Glutamatergic neuron (in vitro differentiated cells): ENCODE measurements around the gene NUMBL. TPM values are rescaled to one million over a fixed set of nuclear protein-coding genes. Genes with fewer than 3 reads are reported as not detected.
A peak's percentile ranks its signal among the peaks of the same experiment; 100 is the strongest.

Experiments
- DNase-seq: peaks from one replicate; pipeline ENCODE4 v3.0.0; 2022
- H3K27ac Mint-ChIP-seq: one replicate; pipeline ENCODE4 v1.8.0; 2020; ENCODE audit warnings: mild to moderate bottlenecking, mixed read lengths, inconsistent platforms; ENCODE audit not compliant: unreplicated experiment
- H3K27me3 Mint-ChIP-seq: one replicate; pipeline ENCODE4 v1.8.0; 2020; ENCODE audit warnings: mild to moderate bottlenecking, moderate library complexity, mixed read lengths, inconsistent platforms; ENCODE audit not compliant: unreplicated experiment
- H3K36me3 Mint-ChIP-seq: one replicate; pipeline ENCODE4 v1.8.0; 2020; ENCODE audit warnings: mild to moderate bottlenecking, mixed read lengths, inconsistent platforms; ENCODE audit not compliant: unreplicated experiment
- H3K4me1 Mint-ChIP-seq: one replicate; pipeline ENCODE4 v1.8.0; 2020; ENCODE audit warnings: mild to moderate bottlenecking, low read depth, mixed read lengths, inconsistent platforms; ENCODE audit not compliant: unreplicated experiment
- H3K4me3 Mint-ChIP-seq: one replicate; pipeline ENCODE4 v1.8.0; 2020; ENCODE audit warnings: mild to moderate bottlenecking, mixed read lengths, inconsistent platforms; ENCODE audit not compliant: unreplicated experiment
- H3K9me3 Mint-ChIP-seq: one replicate; pipeline ENCODE4 v1.8.0; 2020; ENCODE audit warnings: mild to moderate bottlenecking, moderate library complexity, mixed read lengths, inconsistent platforms; ENCODE audit not compliant: unreplicated experiment
- CTCF ChIP-seq: fragments of 200-600 bp; sonication (generic); IDR thresholded peaks from one replicate; pipeline ENCODE4 v1.5.0; 2021; ENCODE audit not compliant: partially characterized antibody, unreplicated experiment
- total RNA-seq: library from RNA; stranded (reverse); fragmentation: NEBNext Ultra II Directional; extraction: Animal tissue kit (Norgen Biotek cat#: 25700); gene quantifications from one replicate; pipeline ENCODE4 v1.2.1, GENCODE V29; 2021; ENCODE audit not compliant: unreplicated experiment

NUMBL gene
- total RNA-seq, 1 donor from 2014 or later = 250 TPM

- Mint-ChIP-seq H3K4me3 (peak overlapping the region; percentile 85), H3K36me3 (peaks cover under 1% of the 10 kb centered on the region), H3K27me3 (peaks cover 9% of the 10 kb centered on the region), H3K4me1 (peaks cover 18% of the 10 kb centered on the region), H3K9me3 (peaks cover 12% of the 10 kb centered on the region), H3K27ac (peak overlapping the region; percentile 98)
- DNase-seq = peak; percentile 97
- no peak for TF ChIP-seq CTCF
These were observed 406 bp upstream of the NUMBL start for GRCh38 chr19:40690693-40691420.

- H3K27ac Mint-ChIP-seq = no peak overlapping the region
- peaks cover 11% of the 10 kb centered on the region for H3K36me3 Mint-ChIP-seq
- peaks cover 9% of the 10 kb centered on the region for H3K27me3 Mint-ChIP-seq
- peaks cover 21% of the 10 kb centered on the region for H3K4me1 Mint-ChIP-seq
- no peak overlapping the region for H3K4me3 Mint-ChIP-seq
- peaks cover 12% of the 10 kb centered on the region for H3K9me3 Mint-ChIP-seq
- no peak for TF ChIP-seq CTCF
- peak; percentile 76 for DNase-seq
These were observed 957 bp downstream of the NUMBL start for GRCh38 chr19:40689339-40690049.

- Mint-ChIP-seq H3K4me3 (no peak overlapping the region), H3K36me3 (peaks cover 11% of the 10 kb centered on the region), H3K27me3 (peaks cover 9% of the 10 kb centered on the region), H3K4me1 (peaks cover 16% of the 10 kb centered on the region), H3K9me3 (peaks cover 10% of the 10 kb centered on the region), H3K27ac (no peak overlapping the region)
- TF ChIP-seq CTCF = no peak
- no peak for DNase-seq
These were observed 1.5 kb downstream of the NUMBL start for GRCh38 chr19:40688987-40689338.

GRCh38 chr19:40688309-40688708 lies 2.1 kb downstream of the NUMBL start:
- Mint-ChIP-seq H3K9me3 (peaks cover 11% of the 10 kb centered on the region), H3K4me3 (no peak overlapping the region), H3K27me3 (peaks cover 6% of the 10 kb centered on the region), H3K27ac (no peak overlapping the region), H3K36me3 (peaks cover 11% of the 10 kb centered on the region), H3K4me1 (peaks cover 16% of the 10 kb centered on the region)
- no peak for TF ChIP-seq CTCF
- no peak for DNase-seq

- peaks cover 10% of the 10 kb centered on the region for H3K9me3 Mint-ChIP-seq
- peaks cover 11% of the 10 kb centered on the region for H3K4me1 Mint-ChIP-seq
- no peak overlapping the region for H3K4me3 Mint-ChIP-seq
- H3K36me3 Mint-ChIP-seq = peaks cover 11% of the 10 kb centered on the region
- H3K27ac Mint-ChIP-seq = no peak overlapping the region
- peaks cover 2% of the 10 kb centered on the region for H3K27me3 Mint-ChIP-seq
- DNase-seq = no peak
- no peak for TF ChIP-seq CTCF
These were observed 2.9 kb downstream of the NUMBL start for GRCh38 chr19:40687525-40688016.
